Amniotic stem cell (primary cell): ENCODE results near the gene PTRH2.
"Not testable (repeated sequence)": the region's sequence is repeated elsewhere in the genome, so short reads cannot be mapped to it uniquely, and the experiment has no call there.

Experiments
- DNase-seq: peaks from one replicate; lab custom pipeline; 2025; lab: John Stamatoyannopoulos, UW

PTRH2 gene

DNA sequence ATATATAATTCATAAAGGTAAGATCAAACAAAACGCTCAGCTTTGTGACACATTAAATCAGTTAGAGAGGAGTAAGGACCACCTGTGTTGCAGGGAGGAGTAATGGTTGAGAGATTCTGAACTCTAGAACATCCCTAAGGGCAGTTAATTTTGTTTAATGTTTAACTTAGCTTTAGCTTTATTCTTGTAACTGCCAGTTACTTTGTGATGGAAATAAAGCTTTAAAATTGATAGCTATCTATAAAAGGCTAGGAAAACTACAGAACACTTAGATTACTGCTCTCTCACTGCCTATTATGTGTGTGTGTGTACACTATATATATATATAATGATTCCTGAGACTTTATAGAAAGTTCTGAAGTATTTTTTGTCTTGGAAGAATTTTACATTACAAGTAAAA lies 37.8 kb downstream of the PTRH2 start:
- no peak for DNase-seq

GRCh38 chr17:59668816-59669215 lies 38.4 kb downstream of the PTRH2 start:
- peak; percentile 60 for DNase-seq

DNA sequence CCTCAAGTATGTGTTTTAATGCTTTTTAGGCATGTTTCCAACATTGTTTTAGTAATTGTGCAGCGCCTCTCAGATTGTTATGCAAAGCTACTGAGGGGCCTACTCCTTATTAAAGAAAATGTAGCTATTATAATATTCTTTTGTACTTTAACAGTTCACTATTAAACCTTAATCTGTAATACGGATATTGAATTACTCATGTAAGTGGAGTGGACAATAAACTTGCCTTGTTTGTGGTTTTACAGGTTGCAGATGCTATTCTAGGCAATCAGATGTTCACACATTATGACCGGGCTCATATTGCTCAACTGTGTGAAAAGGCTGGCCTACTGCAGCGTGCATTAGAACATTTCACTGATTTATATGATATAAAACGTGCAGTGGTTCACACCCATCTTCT lies 41.0 kb downstream of the PTRH2 start:
- no peak for DNase-seq

DNA sequence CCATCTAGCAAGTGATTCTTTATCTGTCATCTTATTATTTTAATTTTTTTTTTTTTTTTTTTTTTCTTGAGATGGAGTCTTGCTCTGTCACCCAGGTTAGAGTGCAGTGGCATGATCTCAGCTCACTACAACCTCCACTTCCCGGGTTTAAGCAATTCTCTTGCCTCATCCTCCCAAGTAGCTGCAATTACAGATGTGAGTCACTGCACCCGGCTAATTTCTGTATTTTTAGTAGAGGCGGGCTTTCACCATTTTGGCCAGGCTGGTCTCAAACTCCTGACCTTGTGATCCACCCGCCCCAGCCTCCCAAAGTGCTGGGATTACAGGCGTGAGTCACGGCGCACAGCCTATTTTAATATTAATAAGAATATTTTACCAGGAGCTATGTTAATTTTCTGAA lies 50.6 kb downstream of the PTRH2 start:
- not testable (repeated sequence) for DNase-seq

DNA sequence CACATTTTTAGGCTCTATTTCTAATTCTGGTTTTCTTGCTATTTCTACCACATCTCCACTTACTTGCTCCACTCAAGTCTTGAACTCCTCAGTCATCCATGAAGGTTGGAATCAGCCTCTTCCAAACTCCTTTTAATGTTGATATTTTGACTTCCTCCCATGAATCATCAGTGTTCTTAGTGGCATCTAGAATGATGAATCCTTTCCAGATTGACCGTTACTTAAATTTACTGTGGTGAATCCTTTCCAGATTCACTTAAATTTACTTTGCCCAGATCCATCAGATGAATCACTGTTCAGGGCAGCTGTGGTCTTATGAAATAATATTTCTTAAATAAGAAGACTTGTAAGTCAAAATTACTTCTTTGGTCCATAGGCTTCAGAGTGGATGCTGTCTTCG lies 55.1 kb downstream of the PTRH2 start:
- DNase-seq = peak; percentile 26

DNA sequence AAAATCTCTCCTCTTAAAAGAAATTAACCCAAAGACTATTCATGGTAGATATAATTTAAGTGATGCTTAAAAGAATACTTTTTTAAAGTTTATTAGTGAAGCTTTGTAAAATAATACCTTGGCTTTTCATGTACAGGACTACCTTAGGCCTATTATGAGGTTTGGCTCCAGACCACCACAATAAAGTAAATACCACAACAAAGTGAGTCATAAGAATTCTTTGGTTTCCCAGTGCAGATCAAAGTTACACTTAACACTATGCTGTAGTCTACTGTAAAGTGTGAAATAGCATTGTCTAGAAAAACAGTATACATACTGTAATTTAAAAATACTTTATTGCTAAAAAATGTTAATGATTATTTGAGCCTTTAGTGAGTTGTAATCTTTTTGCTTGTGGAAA lies 55.9 kb downstream of the PTRH2 start:
- no peak for DNase-seq

DNA sequence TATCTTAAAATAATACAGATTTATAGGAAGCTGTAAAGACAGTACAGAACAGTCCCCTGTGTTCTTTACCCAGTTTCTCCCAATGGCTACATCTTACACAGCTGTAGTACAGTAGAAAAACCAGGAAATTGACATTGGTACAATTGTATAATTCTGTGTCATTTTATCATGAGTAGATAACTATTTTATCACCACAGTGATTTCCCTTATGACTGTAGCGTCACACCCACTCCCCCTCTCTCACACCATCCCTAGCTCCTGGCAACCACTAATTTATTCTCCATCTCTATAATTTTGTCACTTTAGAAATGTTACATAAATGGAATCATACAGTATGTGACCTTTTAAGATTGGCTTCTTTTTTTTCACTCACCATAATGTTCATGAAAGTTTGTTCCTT lies 56.6 kb downstream of the PTRH2 start:
- DNase-seq = no peak

- DNase-seq = no peak
These were observed 57.3 kb downstream of the PTRH2 start for GRCh38 chr17:59649886-59650285.
